Activated effector memory CD4-positive, alpha-beta T cell treated with anti-CD3 and anti-CD28 coated beads, Interleukin-2, amount 50 U/mL, for 16 hours (primary cell): ENCODE data around the gene MPG.
"Not testable (repeated sequence)": the region's sequence is repeated elsewhere in the genome, so short reads cannot be mapped to it uniquely, and the experiment has no call there.

Experiments
- DNase-seq: peaks from one replicate; pipeline ENCODE4 v3.0.0-alpha.2; 2020

The MPG gene, protein sequence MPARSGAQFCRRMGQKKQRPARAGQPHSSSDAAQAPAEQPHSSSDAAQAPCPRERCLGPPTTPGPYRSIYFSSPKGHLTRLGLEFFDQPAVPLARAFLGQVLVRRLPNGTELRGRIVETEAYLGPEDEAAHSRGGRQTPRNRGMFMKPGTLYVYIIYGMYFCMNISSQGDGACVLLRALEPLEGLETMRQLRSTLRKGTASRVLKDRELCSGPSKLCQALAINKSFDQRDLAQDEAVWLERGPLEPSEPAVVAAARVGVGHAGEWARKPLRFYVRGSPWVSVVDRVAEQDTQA

GRCh38 chr16:77807-78443 is at the start of gene MPG:
Gene MPG, plus strand, starts transcription at chr16:78225. Its CDS starts 85 bp downstream, at chr16:78310.
- peak; percentile 94 for DNase-seq

- not testable (repeated sequence) for DNase-seq
These were observed 47.4 kb upstream of the MPG start for GRCh38 chr16:30627-31026.

- DNase-seq: not testable (repeated sequence)
These were observed 44.7 kb upstream of the MPG start for GRCh38 chr16:33154-33876.

DNA sequence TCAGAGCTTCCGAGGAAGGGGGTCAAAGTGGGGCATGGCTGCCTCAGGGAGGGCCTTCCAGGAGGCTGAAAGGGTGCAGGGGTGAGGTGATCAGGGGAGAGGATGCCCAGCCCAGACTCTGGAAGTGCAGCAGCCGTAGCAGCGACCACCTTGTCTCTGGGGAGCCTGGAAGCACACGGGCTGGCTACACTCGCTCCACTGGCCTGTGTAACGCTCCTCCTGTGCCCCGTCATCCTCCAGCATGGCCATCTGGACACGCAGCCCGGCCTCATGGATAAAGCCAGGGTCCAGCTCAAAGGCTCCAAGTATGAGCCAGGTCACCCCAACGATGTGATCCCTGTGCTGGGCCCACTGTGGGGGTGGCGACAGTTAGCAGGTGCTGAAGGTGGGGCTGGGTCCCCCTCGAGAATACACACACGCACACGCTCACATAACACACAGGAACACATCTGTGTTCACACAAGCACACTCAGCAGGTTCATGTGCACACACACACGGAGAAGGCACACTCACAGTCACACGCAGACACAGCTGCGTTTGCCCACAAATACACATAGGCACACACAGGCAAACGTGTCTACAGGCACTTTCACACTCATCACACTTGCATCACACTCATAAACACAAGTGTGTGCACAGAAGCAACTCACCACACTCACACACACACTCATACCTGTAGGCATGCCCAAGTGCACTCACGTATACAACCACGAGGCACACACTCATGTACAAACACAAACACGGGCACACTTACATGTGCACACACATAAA is 44.0 kb upstream of the MPG start:
- no peak for DNase-seq

DNA sequence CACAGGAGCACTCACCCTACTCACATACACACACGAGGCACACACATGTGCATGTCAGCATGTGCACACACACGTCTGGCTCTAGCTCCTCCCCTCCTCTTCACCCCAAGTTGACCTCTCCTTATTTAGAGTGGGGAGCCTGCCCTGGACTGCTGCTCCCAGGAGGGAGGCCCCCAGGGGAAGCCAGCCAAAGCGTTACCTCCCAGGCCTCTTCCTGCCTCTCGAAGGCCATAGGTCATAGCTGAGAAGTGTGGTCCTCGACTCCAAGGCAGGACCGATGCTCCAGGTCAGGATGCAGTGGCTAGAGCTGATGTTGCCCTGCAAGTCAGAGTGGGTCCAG is 43.4 kb upstream of the MPG start:
- no peak for DNase-seq

DNA sequence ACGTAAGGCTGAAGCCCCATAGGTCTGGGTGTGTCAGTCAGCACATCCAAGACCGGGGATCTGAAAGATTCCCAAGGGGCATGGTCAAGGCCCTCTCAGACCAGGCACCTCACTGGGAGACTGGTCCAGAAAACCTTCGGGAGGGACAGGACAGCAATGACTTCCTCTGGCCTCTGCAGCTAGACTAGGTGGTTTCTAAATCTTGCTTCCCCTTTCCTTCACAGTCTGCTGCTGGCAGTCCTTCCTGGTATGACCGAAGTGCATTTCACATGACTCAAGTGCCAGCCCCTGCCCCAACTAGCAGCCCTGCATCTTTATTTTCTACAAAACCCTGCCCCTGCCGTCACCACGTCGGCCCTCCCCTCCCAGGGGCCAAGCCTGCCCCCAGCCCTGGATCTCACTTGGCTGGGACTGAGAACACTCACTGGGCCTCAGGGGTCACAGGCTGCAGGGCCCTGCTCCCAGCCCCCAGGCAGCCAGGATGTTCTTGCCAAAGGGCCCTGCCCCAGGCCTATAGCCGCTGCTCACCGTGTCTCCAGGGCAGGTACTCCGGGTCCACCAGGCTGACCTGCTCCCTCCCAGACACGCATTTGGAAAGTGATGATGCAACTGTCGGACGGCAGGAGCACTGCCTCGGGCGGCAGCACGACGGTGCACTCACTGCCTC is 42.9 kb upstream of the MPG start:
- DNase-seq: no peak

DNA sequence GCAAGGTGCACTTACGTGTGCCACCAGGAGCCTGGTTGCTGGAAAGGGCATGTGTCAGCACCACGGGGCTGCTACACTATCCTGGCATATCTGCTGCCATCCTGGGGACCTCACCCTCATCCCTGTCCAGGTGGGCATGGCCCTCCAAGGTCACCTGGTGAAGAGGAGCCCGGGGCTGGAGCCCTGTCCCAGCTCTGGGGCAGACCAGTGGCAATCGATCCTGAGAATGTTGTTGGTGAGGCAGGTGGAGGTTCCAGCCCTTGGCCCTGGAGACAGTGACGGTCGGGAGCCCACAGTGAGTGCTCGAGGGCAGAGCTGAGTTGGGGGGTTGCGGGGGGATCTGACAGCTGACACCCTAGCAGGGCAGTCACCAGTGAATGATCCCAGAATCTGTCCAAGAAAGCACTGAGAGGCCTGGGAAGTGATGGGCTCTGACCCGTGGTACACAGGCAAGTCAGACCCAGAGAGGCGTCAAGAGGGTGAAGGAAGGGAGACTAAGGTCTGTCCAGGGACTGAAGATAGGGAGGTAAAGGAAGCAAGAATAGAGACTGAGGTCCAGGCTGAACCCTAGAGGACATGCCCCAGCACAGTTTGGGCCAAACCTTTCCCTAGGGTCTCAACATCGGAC is 42.2 kb upstream of the MPG start:
- no peak for DNase-seq

GRCh38 chr16:36336-36984 is 41.6 kb upstream of the MPG start:
- DNase-seq: no peak

DNA sequence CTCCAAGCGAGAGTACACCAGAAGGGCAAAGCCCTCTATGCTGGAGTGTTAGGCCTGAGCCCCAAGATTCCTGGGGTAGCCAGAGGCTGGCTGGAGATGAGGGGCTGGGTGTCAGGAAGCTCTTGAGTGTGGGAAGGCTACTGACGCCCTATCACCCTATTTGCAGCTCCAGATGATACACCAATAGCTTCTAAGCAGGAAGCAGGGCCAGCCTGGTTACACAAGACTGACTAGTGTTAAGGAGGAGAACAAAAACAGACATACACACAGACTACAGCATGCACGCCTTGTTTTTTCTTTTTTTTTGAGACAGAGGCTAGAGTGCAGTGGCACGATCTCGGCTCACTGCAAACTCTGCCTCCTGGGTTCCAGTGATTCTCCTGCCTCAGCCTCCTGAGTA is 40.5 kb upstream of the MPG start:
- no peak for DNase-seq

GRCh38 chr16:38206-38605 is 39.8 kb upstream of the MPG start:
- DNase-seq: not testable (repeated sequence)

GRCh38 chr16:38941-39892 is 38.8 kb upstream of the MPG start:
- peak; percentile 79 for DNase-seq

DNA sequence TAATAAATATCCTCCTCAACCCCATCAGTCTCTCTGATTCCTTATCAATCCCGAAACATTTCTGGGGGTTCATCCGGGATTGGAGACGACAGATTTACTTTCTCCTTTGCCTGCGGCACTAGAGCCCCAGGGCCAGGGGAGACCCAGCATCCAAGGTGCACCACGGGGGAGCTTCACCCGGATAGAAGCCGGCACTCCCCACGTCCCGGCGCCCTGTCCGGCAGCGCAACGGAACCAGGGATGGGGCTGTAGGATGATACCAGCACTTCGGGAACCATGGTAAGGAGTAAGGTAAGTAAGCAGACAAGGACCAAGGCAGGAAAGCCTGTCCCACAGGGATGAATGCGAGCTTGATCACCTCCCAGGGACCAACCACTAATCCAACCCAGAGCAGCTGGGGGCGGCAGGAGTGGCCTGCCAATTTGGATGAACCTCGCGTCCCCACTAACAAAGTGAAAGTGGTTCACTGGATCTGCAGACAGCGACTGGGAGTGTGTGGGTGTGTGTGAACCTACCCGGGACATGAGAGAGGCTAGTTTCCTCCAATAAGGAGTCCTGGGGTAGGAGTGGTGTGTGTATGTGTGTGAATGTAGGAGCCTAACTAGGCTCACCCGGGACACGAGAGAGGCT is 36.5 kb upstream of the MPG start:
- DNase-seq: no peak

DNA sequence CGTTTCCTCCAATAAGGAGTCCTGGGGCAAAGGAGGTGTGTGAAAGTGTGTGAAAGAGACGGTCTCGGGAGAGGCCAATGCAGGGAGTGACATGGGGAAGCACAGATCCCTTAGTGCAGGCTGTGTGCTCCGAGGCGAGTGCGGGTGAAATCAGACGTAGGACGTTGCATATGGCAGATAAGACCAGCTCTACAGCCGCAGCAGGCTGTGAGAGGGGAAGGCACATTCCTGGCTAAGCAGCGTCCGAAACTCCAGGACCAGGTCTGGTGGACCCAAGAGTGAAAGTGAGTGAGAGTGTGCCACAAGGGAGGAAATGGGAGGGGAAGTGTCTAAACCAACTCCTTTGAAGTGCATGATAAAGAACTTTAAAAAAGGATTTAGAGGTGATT is 36.0 kb upstream of the MPG start:
- DNase-seq: no peak

DNA sequence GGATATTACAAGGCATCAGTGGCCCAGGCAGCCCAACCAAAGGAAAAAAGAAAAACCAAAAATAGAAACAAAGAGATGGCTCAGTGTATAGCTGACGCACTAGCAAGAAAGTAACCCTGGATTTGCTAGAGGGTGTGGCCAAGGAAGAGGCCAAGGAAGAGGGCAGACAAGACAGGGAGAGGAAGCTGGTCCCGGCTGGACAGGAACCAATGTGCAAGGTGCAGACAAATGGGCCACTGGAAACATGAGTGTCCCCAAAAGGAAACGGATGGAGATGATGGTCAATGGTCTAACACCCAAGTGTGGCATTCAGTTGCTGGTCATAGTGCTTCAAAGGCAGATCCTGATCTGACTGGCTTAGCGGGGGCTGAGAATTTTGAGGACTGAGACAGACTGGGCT is 35.3 kb upstream of the MPG start:
- DNase-seq: no peak

DNA sequence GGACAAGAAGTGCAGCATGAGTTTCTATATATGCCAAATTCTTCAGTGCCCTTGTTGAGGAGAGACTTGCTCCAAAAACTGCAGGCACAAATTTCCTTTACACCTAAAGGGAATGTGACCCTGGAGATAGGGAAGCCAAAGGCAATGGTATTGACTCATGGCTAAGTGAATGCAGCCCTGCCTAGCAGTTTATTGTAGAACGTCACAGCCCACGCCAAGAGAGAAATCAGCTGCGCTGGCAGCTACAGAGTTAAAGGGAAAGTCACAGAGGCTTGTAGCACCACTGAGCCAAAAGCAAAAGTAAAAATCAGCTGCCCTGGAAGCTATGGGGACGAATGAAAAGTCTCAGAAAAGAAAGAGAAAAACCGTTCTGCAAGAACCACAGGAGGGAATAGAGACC is 34.7 kb upstream of the MPG start:
- no peak for DNase-seq

DNA sequence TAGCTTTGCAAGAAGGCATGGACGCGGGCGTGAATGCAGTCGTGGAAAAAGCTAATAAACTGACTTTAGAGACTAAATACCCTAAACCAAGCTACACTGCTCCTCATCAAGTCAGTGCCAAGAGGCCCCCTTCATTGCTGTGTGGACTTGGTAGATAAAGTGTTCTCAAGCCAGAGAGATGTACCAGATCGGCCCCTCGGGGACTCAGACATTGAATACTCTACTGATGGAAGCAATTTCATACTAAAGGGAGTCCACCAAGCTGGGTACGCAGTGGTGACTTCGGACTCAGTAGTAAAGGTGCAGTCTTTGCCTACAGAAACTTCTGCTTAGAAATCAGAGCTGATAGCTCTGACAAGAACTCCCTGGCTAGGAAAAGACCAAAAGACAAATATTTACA is 33.4 kb upstream of the MPG start:
- no peak for DNase-seq

DNA sequence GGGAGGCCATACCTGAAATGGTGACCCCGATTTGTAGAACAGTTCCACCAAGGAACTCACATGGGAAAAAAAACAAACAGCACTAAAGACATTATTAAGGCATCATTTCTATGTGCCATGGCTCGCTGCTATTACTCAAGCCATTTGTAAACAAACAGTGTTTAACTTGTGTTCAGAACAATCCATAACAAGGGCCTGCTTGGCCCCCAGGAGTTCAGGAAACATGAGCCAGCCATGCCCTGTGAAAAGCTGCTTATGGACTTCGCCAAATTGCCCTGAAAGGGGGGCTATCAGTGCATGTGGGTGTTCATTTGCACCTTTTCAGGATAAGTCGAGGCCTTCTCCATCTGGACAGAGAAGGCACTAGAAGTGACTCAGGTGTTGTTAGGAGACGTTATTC is 32.6 kb upstream of the MPG start:
- DNase-seq: no peak

DNA sequence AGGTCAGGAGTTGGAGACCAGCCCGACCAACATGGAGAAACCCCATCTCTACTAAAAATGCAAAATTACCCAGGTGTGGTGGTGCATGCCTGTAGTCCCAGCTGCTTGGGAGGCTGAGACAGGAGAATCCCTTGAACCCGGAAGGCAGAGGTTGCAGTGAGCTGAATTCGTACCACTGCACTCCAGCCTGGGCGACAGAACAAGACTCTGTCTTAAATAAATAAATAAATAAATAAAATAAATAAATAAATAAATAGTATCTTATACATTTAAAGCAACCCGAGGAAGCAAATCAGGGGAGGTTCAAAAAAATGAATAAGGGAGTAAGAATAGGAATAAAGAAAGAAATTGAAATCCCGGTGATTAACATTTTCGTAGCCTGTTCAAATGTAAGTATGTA is 31.5 kb upstream of the MPG start:
- not testable (repeated sequence) for DNase-seq

DNA sequence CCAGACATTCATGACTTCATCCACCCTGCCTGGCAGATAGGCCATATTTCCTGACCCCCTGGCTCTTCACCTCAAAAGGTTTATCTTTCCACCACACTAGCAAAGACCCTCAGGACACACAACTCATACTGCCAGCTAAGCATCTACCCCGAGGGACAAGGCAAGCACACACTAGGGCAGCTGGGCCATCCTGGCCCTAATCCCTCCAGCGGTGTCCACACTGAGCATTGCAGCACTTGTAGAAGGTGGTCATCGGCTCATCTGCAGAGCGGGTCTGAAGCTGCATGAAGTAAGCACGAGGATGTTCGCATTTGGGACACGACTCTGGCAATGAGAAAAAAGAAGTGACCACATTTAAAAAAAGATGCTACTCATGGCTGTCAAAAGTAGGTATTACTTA is 30.8 kb upstream of the MPG start:
- DNase-seq: no peak
